Measurements from ENCODE around the gene FAM13C. TPM values are rescaled to one million over a fixed set of nuclear protein-coding genes. Genes with fewer than 3 reads are reported as not detected.

FAM13C gene
- total RNA-seq, 1 donor from 2014 or later = not detected

GRCh38 chr10:59324597-59324996 is 37.8 kb downstream of the FAM13C start:
- Mint-ChIP-seq H3K9me3 (no peaks in the 10 kb centered on the region), H3K27me3 (ENCODE audit: insufficient read depth) (no peaks in the 10 kb centered on the region), H3K4me3 (no peak overlapping the region), H3K36me3 (ENCODE audit: low read depth) (no peaks in the 10 kb centered on the region), H3K4me1 (ENCODE audit: low read depth) (no peaks in the 10 kb centered on the region), H3K27ac (no peak overlapping the region)
- DNase-seq (ENCODE audit: low spot score) = no peak
- intact Hi-C loops (cut with micrococcal nuclease) = no loop called here

GRCh38 chr10:59323831-59324401 is 38.4 kb downstream of the FAM13C start:
- DNase-seq (ENCODE audit: low spot score) = no peak
- no peak overlapping the region for H3K4me3 Mint-ChIP-seq
- no peaks in the 10 kb centered on the region for H3K27me3 Mint-ChIP-seq (ENCODE audit: insufficient read depth)
- H3K27ac Mint-ChIP-seq = no peak overlapping the region
- H3K4me1 Mint-ChIP-seq (ENCODE audit: low read depth) = no peaks in the 10 kb centered on the region
- intact Hi-C loops (cut with micrococcal nuclease) = no loop called here
- no peaks in the 10 kb centered on the region for H3K36me3 Mint-ChIP-seq (ENCODE audit: low read depth)
- H3K9me3 Mint-ChIP-seq = no peaks in the 10 kb centered on the region

GRCh38 chr10:59323036-59323459 is 39.3 kb downstream of the FAM13C start:
- H3K4me1 Mint-ChIP-seq (ENCODE audit: low read depth) = no peaks in the 10 kb centered on the region
- H3K9me3 Mint-ChIP-seq = no peaks in the 10 kb centered on the region
- no peak overlapping the region for H3K4me3 Mint-ChIP-seq
- H3K27ac Mint-ChIP-seq = no peak overlapping the region
- H3K36me3 Mint-ChIP-seq (ENCODE audit: low read depth) = no peaks in the 10 kb centered on the region
- intact Hi-C loops (cut with micrococcal nuclease) = no loop called here
- no peak for DNase-seq (ENCODE audit: low spot score)
- H3K27me3 Mint-ChIP-seq (ENCODE audit: insufficient read depth) = no peaks in the 10 kb centered on the region

GRCh38 chr10:59322131-59322530 is 40.2 kb downstream of the FAM13C start:
- Mint-ChIP-seq H3K36me3 (ENCODE audit: low read depth) (no peaks in the 10 kb centered on the region), H3K4me1 (ENCODE audit: low read depth) (no peaks in the 10 kb centered on the region), H3K4me3 (no peak overlapping the region), H3K9me3 (no peaks in the 10 kb centered on the region), H3K27me3 (ENCODE audit: insufficient read depth) (no peaks in the 10 kb centered on the region), H3K27ac (no peak overlapping the region)
- DNase-seq (ENCODE audit: low spot score) = no peak
- intact Hi-C loops (cut with micrococcal nuclease) = no loop called here

GRCh38 chr10:59320355-59320754 is 42.0 kb downstream of the FAM13C start:
- no peaks in the 10 kb centered on the region for H3K4me1 Mint-ChIP-seq (ENCODE audit: low read depth)
- no peaks in the 10 kb centered on the region for H3K36me3 Mint-ChIP-seq (ENCODE audit: low read depth)
- no peak overlapping the region for H3K27ac Mint-ChIP-seq
- intact Hi-C loops (cut with micrococcal nuclease) = no loop called here
- H3K9me3 Mint-ChIP-seq = no peaks in the 10 kb centered on the region
- DNase-seq (ENCODE audit: low spot score) = no peak
- H3K27me3 Mint-ChIP-seq (ENCODE audit: insufficient read depth) = no peaks in the 10 kb centered on the region
- no peak overlapping the region for H3K4me3 Mint-ChIP-seq

- Mint-ChIP-seq H3K4me3 (no peak overlapping the region), H3K36me3 (ENCODE audit: low read depth) (no peaks in the 10 kb centered on the region), H3K27ac (no peak overlapping the region), H3K9me3 (no peaks in the 10 kb centered on the region), H3K27me3 (ENCODE audit: insufficient read depth) (no peaks in the 10 kb centered on the region), H3K4me1 (ENCODE audit: low read depth) (no peaks in the 10 kb centered on the region)
- DNase-seq (ENCODE audit: low spot score) = no peak
- intact Hi-C loops (cut with micrococcal nuclease) = no loop called here
These were observed 42.5 kb downstream of the FAM13C start for GRCh38 chr10:59319854-59320253.

- H3K27ac Mint-ChIP-seq = no peak overlapping the region
- no peaks in the 10 kb centered on the region for H3K4me1 Mint-ChIP-seq (ENCODE audit: low read depth)
- DNase-seq (ENCODE audit: low spot score) = no peak
- H3K27me3 Mint-ChIP-seq (ENCODE audit: insufficient read depth) = no peaks in the 10 kb centered on the region
- no peaks in the 10 kb centered on the region for H3K9me3 Mint-ChIP-seq
- no peaks in the 10 kb centered on the region for H3K36me3 Mint-ChIP-seq (ENCODE audit: low read depth)
- H3K4me3 Mint-ChIP-seq = no peak overlapping the region
- intact Hi-C loops (cut with micrococcal nuclease) = no loop called here
These were observed 45.3 kb downstream of the FAM13C start for GRCh38 chr10:59317066-59317465.

GRCh38 chr10:59315465-59315864 is 46.9 kb downstream of the FAM13C start:
- H3K9me3 Mint-ChIP-seq = no peaks in the 10 kb centered on the region
- no peak for DNase-seq (ENCODE audit: low spot score)
- H3K27me3 Mint-ChIP-seq (ENCODE audit: insufficient read depth) = peaks cover 1% of the 10 kb centered on the region
- H3K27ac Mint-ChIP-seq = no peak overlapping the region
- no peak overlapping the region for H3K4me3 Mint-ChIP-seq
- H3K4me1 Mint-ChIP-seq (ENCODE audit: low read depth) = no peaks in the 10 kb centered on the region
- intact Hi-C loops (cut with micrococcal nuclease) = no loop called here
- no peaks in the 10 kb centered on the region for H3K36me3 Mint-ChIP-seq (ENCODE audit: low read depth)

- peaks cover 1% of the 10 kb centered on the region for H3K27me3 Mint-ChIP-seq (ENCODE audit: insufficient read depth)
- no peak overlapping the region for H3K27ac Mint-ChIP-seq
- no peak for DNase-seq (ENCODE audit: low spot score)
- intact Hi-C loops (cut with micrococcal nuclease) = no loop called here
- no peaks in the 10 kb centered on the region for H3K36me3 Mint-ChIP-seq (ENCODE audit: low read depth)
- H3K4me3 Mint-ChIP-seq = no peak overlapping the region
- H3K9me3 Mint-ChIP-seq = no peaks in the 10 kb centered on the region
- no peaks in the 10 kb centered on the region for H3K4me1 Mint-ChIP-seq (ENCODE audit: low read depth)
These were observed 48.1 kb downstream of the FAM13C start for GRCh38 chr10:59314268-59314667.

- no peaks in the 10 kb centered on the region for H3K4me1 Mint-ChIP-seq (ENCODE audit: low read depth)
- no peak overlapping the region for H3K27ac Mint-ChIP-seq
- no peaks in the 10 kb centered on the region for H3K36me3 Mint-ChIP-seq (ENCODE audit: low read depth)
- H3K4me3 Mint-ChIP-seq = no peak overlapping the region
- H3K27me3 Mint-ChIP-seq (ENCODE audit: insufficient read depth) = peaks cover 1% of the 10 kb centered on the region
- H3K9me3 Mint-ChIP-seq = no peaks in the 10 kb centered on the region
- intact Hi-C loops (cut with micrococcal nuclease) = no loop called here
- DNase-seq (ENCODE audit: low spot score) = no peak
These were observed 50.1 kb downstream of the FAM13C start for GRCh38 chr10:59312247-59312646.

- intact Hi-C loops (cut with micrococcal nuclease) = no loop called here
- Mint-ChIP-seq H3K27me3 (ENCODE audit: insufficient read depth) (peaks cover 1% of the 10 kb centered on the region), H3K27ac (no peak overlapping the region)
These were observed 51.3 kb downstream of the FAM13C start for GRCh38 chr10:59311025-59311424.

GRCh38 chr10:59310324-59310914 is 51.9 kb downstream of the FAM13C start:
- intact Hi-C loops (cut with micrococcal nuclease) = no loop called here
- no peaks in the 10 kb centered on the region for H3K36me3 Mint-ChIP-seq (ENCODE audit: low read depth)
- H3K9me3 Mint-ChIP-seq = no peaks in the 10 kb centered on the region
- H3K27ac Mint-ChIP-seq = no peak overlapping the region
- peaks cover 1% of the 10 kb centered on the region for H3K27me3 Mint-ChIP-seq (ENCODE audit: insufficient read depth)
- DNase-seq (ENCODE audit: low spot score) = no peak
- H3K4me1 Mint-ChIP-seq (ENCODE audit: low read depth) = no peaks in the 10 kb centered on the region
- no peak overlapping the region for H3K4me3 Mint-ChIP-seq

More at GRCh38 chr10:59311025-59311424, 51.3 kb downstream of the FAM13C start:
- Mint-ChIP-seq H3K4me3 (no peak overlapping the region), H3K4me1 (ENCODE audit: low read depth) (no peaks in the 10 kb centered on the region), H3K36me3 (ENCODE audit: low read depth) (no peaks in the 10 kb centered on the region), H3K9me3 (no peaks in the 10 kb centered on the region)
- no peak for DNase-seq (ENCODE audit: low spot score)

GRCh38 chr10:59304521-59305097 is 57.7 kb downstream of the FAM13C start:
- intact Hi-C loops (cut with micrococcal nuclease) = no loop called here
- H3K27ac Mint-ChIP-seq = no peak overlapping the region

More at GRCh38 chr10:59304521-59305097, 57.7 kb downstream of the FAM13C start:
- no peaks in the 10 kb centered on the region for H3K9me3 Mint-ChIP-seq
- no peaks in the 10 kb centered on the region for H3K36me3 Mint-ChIP-seq (ENCODE audit: low read depth)
- no peaks in the 10 kb centered on the region for H3K4me1 Mint-ChIP-seq (ENCODE audit: low read depth)
- DNase-seq (ENCODE audit: low spot score) = no peak
- no peaks in the 10 kb centered on the region for H3K27me3 Mint-ChIP-seq (ENCODE audit: insufficient read depth)
- no peak overlapping the region for H3K4me3 Mint-ChIP-seq
